GM20431 (cell line): ENCODE data around the gene TTLL8.

ENCODE experiments used
- in situ Hi-C: fragments of 300-500 bp; cut with MseI, MboI; formaldehyde crosslinking; loops from one replicate; pipeline ENCODE4 v1.15.0; 2020; ENCODE audit warnings: low sequenced_read_pairs; ENCODE audit not compliant: unreplicated experiment

TTLL8 gene

GRCh38 chr22:50083462-50084079 is 25.5 kb upstream of the TTLL8 start:
- in situ Hi-C loops = no loop called here

GRCh38 chr22:50082961-50083461 is 24.9 kb upstream of the TTLL8 start:
- in situ Hi-C loops = no loop called here

DNA sequence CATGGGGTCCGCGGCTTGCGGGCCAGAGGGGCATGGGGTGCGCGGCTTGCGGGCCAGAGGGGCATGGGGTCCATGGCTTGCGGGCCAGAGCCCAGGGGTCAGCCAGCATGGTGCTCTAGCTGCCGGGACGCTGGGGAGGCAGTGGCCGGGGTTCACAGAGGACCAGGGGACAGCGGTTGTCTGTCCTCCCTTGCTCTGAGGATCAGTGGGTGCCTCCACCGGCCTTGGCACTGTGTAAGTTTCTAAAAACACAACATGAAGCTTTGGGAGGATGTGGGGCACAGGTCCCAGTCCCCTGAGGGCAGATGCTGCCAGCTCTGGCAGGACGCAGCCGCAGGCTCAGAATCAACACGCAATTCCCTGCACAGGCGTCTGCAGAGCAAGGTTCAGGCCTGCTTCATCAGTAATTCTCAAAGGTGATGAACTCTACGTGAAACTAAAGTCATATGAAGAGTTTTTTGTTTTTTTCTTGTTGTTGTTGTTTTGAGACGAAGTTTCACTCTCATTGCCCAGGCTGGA is 24.2 kb upstream of the TTLL8 start:
- in situ Hi-C loops = no loop called here

DNA sequence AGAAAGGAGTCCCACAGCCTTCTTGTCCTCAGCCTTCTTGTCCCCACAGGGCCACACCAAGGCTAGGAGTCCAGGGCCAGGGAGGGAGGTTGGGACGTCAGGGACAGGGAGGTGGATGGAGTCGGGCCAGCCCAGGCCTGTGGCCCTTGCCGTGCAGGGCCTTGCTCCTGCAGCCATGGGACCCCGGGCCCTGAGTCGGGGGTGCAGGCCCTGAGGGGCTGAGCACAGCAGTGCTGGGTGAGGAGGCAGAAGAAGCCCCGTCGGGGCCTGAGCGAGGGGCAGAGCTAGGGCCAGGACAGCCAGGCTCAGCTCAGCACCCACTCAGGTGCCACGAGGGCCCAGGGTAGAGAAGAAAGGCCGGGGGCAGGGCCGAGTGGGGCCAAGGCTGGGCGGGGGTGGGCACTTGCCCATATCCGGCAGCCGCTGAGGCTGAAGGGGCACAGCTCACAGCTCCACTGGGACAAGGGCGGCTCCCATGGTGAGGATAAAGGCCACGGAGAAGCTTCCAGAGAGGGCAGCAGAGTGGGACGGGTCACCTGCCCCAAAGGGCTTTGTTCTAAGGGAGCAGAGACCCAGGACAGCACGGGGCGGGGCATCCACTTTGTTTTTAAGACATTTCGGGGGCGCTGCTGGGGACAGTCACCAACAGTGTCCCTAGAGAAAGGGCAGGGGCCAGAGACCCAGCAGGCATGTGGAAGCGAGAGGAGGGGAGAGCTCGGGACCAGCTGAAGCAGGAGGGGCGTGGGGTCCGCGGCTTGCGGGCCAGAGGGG is 23.5 kb upstream of the TTLL8 start:
- in situ Hi-C loops = no loop called here

GRCh38 chr22:50080077-50080465 is 22.0 kb upstream of the TTLL8 start:
- in situ Hi-C loops = no loop called here

GRCh38 chr22:50078761-50079160 is 20.7 kb upstream of the TTLL8 start:
- in situ Hi-C loops = no loop called here

DNA sequence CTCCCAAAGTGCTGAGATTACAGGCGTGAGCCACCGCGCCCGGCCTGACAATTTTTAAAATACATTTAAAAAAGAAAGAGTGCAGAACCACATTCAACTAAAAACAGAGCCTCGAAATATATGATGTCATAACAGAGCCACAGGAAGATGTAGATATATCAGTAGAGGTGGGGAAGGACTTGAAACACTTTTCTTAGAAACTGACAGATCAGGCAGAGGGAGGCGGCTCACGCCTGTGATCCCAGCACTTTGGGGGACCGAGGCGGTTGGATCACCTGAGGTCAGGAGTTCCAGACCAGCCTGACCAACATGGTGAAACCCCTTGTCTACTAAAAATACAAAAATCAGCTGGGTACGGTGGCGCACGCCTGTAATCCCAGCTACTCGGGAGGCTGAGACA is 20.1 kb upstream of the TTLL8 start:
- in situ Hi-C loops = no loop called here

GRCh38 chr22:50076646-50077535 is 18.8 kb upstream of the TTLL8 start:
- in situ Hi-C loops = no loop called here

- in situ Hi-C loops = no loop called here
Observed at GRCh38 chr22:50074551-50075530, 16.7 kb upstream of the TTLL8 start.

- in situ Hi-C loops = no loop called here
Observed at GRCh38 chr22:50074056-50074455, 16.0 kb upstream of the TTLL8 start.

DNA sequence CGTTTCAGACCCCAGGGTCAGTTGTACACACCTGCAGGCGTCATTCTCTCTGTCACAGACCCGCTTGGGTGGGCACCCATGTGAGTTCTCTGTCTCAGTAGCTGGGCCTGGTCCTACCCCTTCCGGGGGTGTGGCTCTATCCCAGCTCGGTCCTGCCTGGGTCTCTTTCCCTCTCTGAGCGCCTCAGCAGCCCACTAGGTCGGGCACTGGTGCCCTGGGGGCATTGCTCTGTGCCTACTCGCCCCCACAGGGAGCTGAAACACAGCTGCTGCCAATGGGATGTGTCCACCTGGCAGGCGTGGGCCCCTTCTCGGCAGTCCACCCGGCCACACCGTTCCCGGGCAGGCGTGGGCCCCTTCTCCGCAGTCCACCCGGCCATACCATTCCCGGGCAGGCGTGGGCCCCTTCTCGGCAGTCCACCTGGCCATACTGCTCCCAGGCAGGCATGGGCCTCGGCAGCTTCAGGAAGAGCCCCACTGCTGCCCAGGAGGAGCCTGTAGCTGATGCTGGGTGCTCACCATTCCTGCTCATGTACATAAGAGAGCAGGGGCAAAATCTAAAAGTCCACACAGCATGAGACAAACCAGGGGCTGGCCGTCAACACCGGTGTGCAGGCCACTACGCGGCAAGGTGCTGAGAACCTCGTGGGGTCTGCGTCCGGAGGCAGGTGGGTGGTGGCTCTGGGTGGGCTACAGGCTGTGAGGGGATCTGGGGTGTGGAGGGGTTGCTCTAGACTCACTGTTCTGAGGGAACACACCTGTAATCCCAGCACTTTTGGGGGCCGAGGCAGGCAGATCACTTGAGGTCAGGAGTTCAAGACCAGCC is 14.8 kb upstream of the TTLL8 start:
- in situ Hi-C loops = no loop called here

DNA sequence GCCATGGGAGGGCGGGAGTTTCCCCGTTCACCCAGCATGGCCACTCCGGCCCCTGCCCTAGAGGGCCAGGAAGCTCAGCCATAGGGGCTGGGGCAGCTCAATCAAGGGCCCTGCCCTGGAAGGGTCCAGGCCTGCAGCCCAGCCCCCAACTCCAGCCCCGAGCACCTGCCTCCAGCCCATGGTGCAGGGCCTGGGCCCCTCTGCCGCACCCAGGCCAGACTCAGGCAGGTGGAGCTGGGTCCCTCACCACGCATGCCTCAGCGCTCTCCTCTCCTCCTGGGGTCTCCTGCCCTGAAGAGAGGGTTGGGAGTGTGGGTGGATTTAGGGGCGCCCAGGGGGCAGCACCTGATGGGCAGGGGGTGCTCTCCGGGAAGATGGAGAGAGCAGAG is 14.1 kb upstream of the TTLL8 start:
- in situ Hi-C loops = no loop called here

DNA sequence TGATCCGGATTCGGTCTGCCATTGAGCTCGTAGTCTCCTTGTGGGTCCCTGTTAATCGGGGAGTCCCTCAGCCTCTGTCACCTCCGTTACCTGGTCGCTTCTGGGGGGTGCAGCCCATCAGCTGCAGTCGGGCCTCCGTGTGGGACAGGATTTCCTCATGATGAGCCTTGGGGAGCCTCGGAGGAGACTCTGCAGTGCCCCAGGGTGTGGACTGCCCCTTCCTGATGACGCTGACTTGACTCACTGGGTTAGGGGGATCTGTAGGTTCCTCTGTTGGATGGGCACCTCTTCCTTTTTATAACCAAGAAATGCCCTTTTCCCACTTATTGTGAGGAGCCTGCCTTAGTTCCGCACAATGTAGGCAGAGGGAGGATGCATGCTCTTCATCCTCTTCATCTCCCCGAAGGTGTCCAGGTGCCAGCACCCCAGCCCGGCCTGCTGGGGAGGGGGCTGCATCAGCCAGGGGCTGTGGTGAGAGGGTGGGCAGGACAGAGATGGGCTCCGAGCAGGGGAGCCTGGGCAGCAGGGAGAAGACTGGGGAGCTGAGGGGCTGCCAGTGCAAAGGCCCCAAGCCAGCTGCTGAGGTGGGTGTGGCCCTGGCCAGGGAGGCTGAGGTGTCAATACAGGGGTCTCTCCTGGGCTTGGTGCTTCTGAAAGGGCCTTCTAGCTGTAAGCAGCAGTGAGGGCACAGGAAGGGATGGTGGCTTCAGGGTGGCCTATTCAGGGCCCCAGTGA is 13.5 kb upstream of the TTLL8 start:
- in situ Hi-C loops = no loop called here

DNA sequence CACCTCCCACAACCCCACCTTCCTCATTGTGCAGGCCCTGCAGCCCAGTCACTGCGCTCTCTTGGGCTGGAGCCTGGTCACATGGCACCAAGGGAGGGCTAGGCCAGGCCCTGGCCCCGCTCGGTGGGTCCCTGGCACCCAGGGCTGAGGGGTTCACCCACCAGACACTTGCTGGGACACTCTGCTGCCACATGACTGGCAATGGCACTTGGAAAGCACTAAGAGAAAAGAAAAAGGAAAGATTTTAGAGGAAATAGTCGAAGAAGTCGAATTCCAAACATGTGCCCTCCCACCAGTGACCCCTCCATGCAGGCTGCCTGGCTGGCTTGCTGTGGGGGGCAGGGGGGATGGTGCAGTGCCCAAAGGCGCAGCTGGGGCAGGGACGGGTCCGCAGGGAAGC is 12.3 kb upstream of the TTLL8 start:
- in situ Hi-C loops = no loop called here

DNA sequence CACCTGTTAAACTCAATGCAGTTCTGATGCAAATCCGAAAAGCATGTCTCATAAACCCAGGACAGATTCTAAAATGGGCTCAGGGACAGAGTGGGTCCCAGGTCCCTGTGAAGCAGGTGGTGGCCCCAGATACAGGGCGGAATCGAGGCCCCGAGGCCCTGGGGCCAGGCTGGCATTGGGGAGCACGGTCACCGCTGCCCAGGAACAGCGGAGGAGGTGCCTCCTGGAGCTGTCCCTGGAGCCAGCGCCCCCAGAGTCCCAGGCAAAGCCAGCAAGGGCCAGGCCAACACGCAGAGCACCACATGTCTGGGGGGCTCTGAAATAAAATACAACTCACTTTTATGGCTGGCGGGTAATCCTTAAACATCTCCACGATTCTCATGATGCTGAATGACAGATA is 10.0 kb upstream of the TTLL8 start:
- in situ Hi-C loops = no loop called here

DNA sequence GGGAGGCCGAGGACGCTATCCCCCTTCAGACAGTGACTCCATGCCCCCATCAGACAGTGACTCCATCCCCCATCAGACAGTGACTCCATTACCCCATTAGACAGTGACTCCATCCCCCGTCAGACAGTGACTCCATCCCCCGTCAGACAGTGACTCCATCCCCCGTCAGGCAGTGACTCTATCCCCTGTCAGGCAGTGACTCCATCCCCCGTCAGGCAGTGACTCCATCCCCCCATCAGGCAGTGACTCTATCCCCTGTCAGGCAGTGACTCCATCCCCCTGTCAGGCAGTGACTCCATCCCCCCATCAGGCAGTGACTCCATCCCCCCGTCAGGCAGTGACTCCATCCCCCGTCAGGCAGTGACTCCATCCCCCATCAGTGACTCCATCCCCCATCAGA is 9.1 kb upstream of the TTLL8 start:
- in situ Hi-C loops = no loop called here

DNA sequence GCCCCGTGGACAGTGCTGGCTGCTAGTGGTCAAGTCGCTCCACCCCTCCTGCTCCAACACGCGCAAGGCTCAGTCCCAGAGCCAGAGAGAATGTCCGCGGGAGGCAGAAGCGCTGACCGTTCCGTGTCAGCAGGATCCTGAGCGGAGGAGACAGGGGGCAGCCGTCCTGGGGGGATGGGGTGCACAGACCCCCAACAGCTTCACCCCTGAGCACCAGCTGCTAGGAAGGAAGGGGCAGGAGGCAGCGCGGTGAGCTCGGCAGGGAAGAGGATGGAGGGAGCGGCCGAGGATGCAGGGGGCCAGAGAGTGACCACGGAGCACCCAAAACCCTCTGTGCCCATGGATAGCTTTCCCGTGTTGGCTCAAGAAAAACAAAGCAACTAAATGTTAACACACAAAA is 6.4 kb upstream of the TTLL8 start:
- in situ Hi-C loops = no loop called here
